BE2C (cell line): ENCODE measurements around the gene ELF1.
"Not testable (repeated sequence)": the region's sequence is repeated elsewhere in the genome, so short reads cannot be mapped to it uniquely, and the experiment has no call there.

ENCODE experiments used
- DNase-seq: peaks from one replicate; pipeline ENCODE4 v3.0.0-alpha.2; 2020
- H3K27me3 ChIP-seq: fragments of 250-450 bp; sonication (Bioruptor Pico); 2 replicates; pipeline ENCODE4 v1.5.1; 2020; ENCODE audit warnings: mild to moderate bottlenecking
- H3K36me3 ChIP-seq: fragments of 250-450 bp; sonication (Bioruptor Pico); 2 replicates; pipeline ENCODE4 v1.5.1; 2020; ENCODE audit warnings: mild to moderate bottlenecking
- H3K4me1 ChIP-seq: fragments of 250-450 bp; sonication (Bioruptor Pico); 2 replicates; pipeline ENCODE4 v1.5.1; 2020
- H3K4me3 ChIP-seq: 2 replicates; pipeline ENCODE4 v1.5.1; 2011; ENCODE audit warnings: low read depth, low read length
- H3K9me3 ChIP-seq: fragments of 250-450 bp; sonication (Bioruptor Pico); 2 replicates; pipeline ENCODE4 v1.5.1; 2020
- CTCF ChIP-seq: IDR thresholded peaks from 2 replicates; pipeline ENCODE4 v1.5.1; 2012; ENCODE audit warnings: mild to moderate bottlenecking, low read depth, low read length

ELF1 gene

GRCh38 chr13:40920826-40921225 is 98.3 kb downstream of the ELF1 start:
- H3K4me1 ChIP-seq = peaks cover 4% of the 10 kb centered on the region
- peak overlapping the region; percentile 79 for H3K4me3 ChIP-seq
- H3K27me3 ChIP-seq = no peaks in the 10 kb centered on the region
- no peak for TF ChIP-seq CTCF
- no peaks in the 10 kb centered on the region for H3K9me3 ChIP-seq
- H3K36me3 ChIP-seq = no peaks in the 10 kb centered on the region
- DNase-seq = no peak

- not testable (repeated sequence) for H3K4me1 ChIP-seq, H3K9me3 ChIP-seq, H3K36me3 ChIP-seq, H3K4me3 ChIP-seq, H3K27me3 ChIP-seq, DNase-seq
These were observed 99.2 kb downstream of the ELF1 start for GRCh38 chr13:40919901-40920300.

- no peak for TF ChIP-seq CTCF
- DNase-seq = no peak
- no peaks in the 10 kb centered on the region for H3K36me3 ChIP-seq
- peaks cover 10% of the 10 kb centered on the region for H3K4me1 ChIP-seq
- no peak overlapping the region for H3K4me3 ChIP-seq
- no peaks in the 10 kb centered on the region for H3K9me3 ChIP-seq
- no peaks in the 10 kb centered on the region for H3K27me3 ChIP-seq
These were observed 102.7 kb downstream of the ELF1 start for GRCh38 chr13:40916207-40916998.

GRCh38 chr13:40914863-40915262 is 104.3 kb downstream of the ELF1 start:
- not testable (repeated sequence) for DNase-seq, H3K27me3 ChIP-seq, H3K36me3 ChIP-seq, H3K4me3 ChIP-seq, H3K9me3 ChIP-seq
- peaks cover 18% of the 10 kb centered on the region for H3K4me1 ChIP-seq

GRCh38 chr13:40911341-40911740 is 107.8 kb downstream of the ELF1 start:
- TF ChIP-seq CTCF = no peak
- H3K27me3 ChIP-seq = no peaks in the 10 kb centered on the region
- no peak for DNase-seq
- no peaks in the 10 kb centered on the region for H3K36me3 ChIP-seq
- peaks cover 14% of the 10 kb centered on the region for H3K4me1 ChIP-seq
- no peaks in the 10 kb centered on the region for H3K9me3 ChIP-seq
- no peak overlapping the region for H3K4me3 ChIP-seq

- H3K4me3 ChIP-seq = no peak overlapping the region
- no peak for TF ChIP-seq CTCF
- DNase-seq = no peak
These were observed 108.6 kb downstream of the ELF1 start for GRCh38 chr13:40910324-40911050.

GRCh38 chr13:40909541-40910200 is 109.4 kb downstream of the ELF1 start:
- DNase-seq, H3K4me3 ChIP-seq, H3K27me3 ChIP-seq, H3K36me3 ChIP-seq, H3K9me3 ChIP-seq: not testable (repeated sequence)
- H3K4me1 ChIP-seq = peaks cover 10% of the 10 kb centered on the region

More at GRCh38 chr13:40910324-40911050, 108.6 kb downstream of the ELF1 start:
- H3K27me3 ChIP-seq = no peaks in the 10 kb centered on the region
- no peaks in the 10 kb centered on the region for H3K36me3 ChIP-seq
- peaks cover 11% of the 10 kb centered on the region for H3K4me1 ChIP-seq
- H3K9me3 ChIP-seq = no peaks in the 10 kb centered on the region
